Mesenchymal stem cell (in vitro differentiated cells and primary cell): ENCODE measurements around the gene BCR.

Source experiments
- DNase-seq: peaks from one replicate; pipeline ENCODE4 v3.0.0-alpha.2; 2013
- H2AFZ ChIP-seq: one replicate; pipeline ENCODE4 v1.6.1; 2013; ENCODE audit warnings: low read depth, mild to moderate bottlenecking, control low read depth, inconsistent platforms, low read length, moderate library complexity
- H2AK5ac ChIP-seq: 2 replicates; pipeline ENCODE4 v1.6.1; 2013; ENCODE audit warnings: low read length, moderate library complexity, mild to moderate bottlenecking, inconsistent platforms; ENCODE audit not compliant: severe bottlenecking
- H2BK120ac ChIP-seq: one replicate; pipeline ENCODE4 v1.6.1; 2013; ENCODE audit warnings: low read depth, mild to moderate bottlenecking, inconsistent platforms, low read length, moderate library complexity
- H2BK12ac ChIP-seq, 2 experiments: one replicate each; pipeline ENCODE4 v1.6.1; 2013; ENCODE audit warnings: inconsistent platforms in 2 of 2, low read length in 2 of 2, mild to moderate bottlenecking in 2 of 2, moderate library complexity in 2 of 2, control low read depth in 1 of 2
- H2BK15ac ChIP-seq: one replicate; pipeline ENCODE4 v1.6.1; 2013; ENCODE audit warnings: mild to moderate bottlenecking, low read depth, inconsistent platforms; ENCODE audit not compliant: poor library complexity, severe bottlenecking
- H2BK5ac ChIP-seq: 2 replicates; pipeline ENCODE4 v1.6.1; 2013; ENCODE audit warnings: low read depth, mild to moderate bottlenecking, low read length, control low read depth, inconsistent platforms; ENCODE audit not compliant: poor library complexity, severe bottlenecking
- H3K14ac ChIP-seq, 2 experiments: one replicate each; pipeline ENCODE4 v1.6.1; 2013; ENCODE audit warnings: inconsistent platforms in 2 of 2, low read length in 2 of 2, control low read depth in 1 of 2, mild to moderate bottlenecking in 1 of 2, moderate library complexity in 1 of 2
- H3K18ac ChIP-seq, 2 experiments: one replicate each; pipeline ENCODE4 v1.6.1; 2013; ENCODE audit warnings: inconsistent platforms in 2 of 2, low read length in 2 of 2, control low read depth in 1 of 2, low read depth in 1 of 2, mild to moderate bottlenecking in 1 of 2
- H3K23ac ChIP-seq, 2 experiments: one replicate each; pipeline ENCODE4 v1.6.1; 2013; ENCODE audit warnings: inconsistent platforms in 2 of 2, low read length in 2 of 2, mild to moderate bottlenecking in 2 of 2, moderate library complexity in 2 of 2, control low read depth in 1 of 2
- H3K27ac ChIP-seq: 2 replicates; pipeline ENCODE4 v1.5.1; 2013; ENCODE audit warnings: mild to moderate bottlenecking, moderate library complexity, low read length, control low read depth, inconsistent platforms; ENCODE audit not compliant: poor library complexity, severe bottlenecking
- H3K27me3 ChIP-seq, 2 experiments: 2 replicates each; pipeline versions ENCODE4 v1.6.1 to v1.7.0; 2013; ENCODE audit warnings: low read length in 2 of 2, mild to moderate bottlenecking in 2 of 2, moderate library complexity in 2 of 2, control low read depth in 1 of 2, inconsistent platforms in 1 of 2; ENCODE audit not compliant: control insufficient read depth in 1 of 2, insufficient read depth in 1 of 2
- H3K36me3 ChIP-seq, 2 experiments: 2 replicates each; pipeline versions ENCODE4 v1.6.1 to v1.7.0; 2013; ENCODE audit warnings: low read length in 2 of 2, control low read depth in 1 of 2, inconsistent platforms in 1 of 2, low read depth in 1 of 2, mild to moderate bottlenecking in 1 of 2; ENCODE audit not compliant: insufficient read depth in 2 of 2, control insufficient read depth in 1 of 2
- H3K4ac ChIP-seq, 2 experiments: one replicate each; pipeline ENCODE4 v1.6.1; 2013; ENCODE audit warnings: inconsistent platforms in 2 of 2, low read length in 2 of 2, mild to moderate bottlenecking in 2 of 2, moderate library complexity in 2 of 2, control low read depth in 1 of 2, low read depth in 1 of 2
- H3K4me1 ChIP-seq: 2 replicates; pipeline ENCODE4 v1.6.1; 2013; ENCODE audit warnings: low read depth, low read length, control low read depth; ENCODE audit not compliant: control insufficient read depth, insufficient read depth
- H3K4me2 ChIP-seq: 2 replicates; pipeline ENCODE4 v1.6.1; 2013; ENCODE audit warnings: low read length, mild to moderate bottlenecking, inconsistent platforms; ENCODE audit not compliant: poor library complexity, severe bottlenecking
- H3K4me3 ChIP-seq, 2 experiments: 2 replicates each; pipeline versions ENCODE4 v1.5.1 to v1.7.0; 2013; ENCODE audit warnings: low read length in 2 of 2, mild to moderate bottlenecking in 2 of 2, control low read depth in 1 of 2, low read depth in 1 of 2; ENCODE audit not compliant: insufficient read depth in 1 of 2
- H3K79me1 ChIP-seq: replicated peaks from 2 replicates; pipeline ENCODE4 v1.6.1; 2013; ENCODE audit warnings: mild to moderate bottlenecking, control low read depth, low read length, inconsistent platforms; ENCODE audit not compliant: poor library complexity, severe bottlenecking
- H3K9ac ChIP-seq: 2 replicates; pipeline ENCODE4 v1.7.0; 2013; ENCODE audit warnings: mild to moderate bottlenecking, low read length, moderate library complexity
- H3K9me3 ChIP-seq: 2 replicates; pipeline ENCODE4 v1.7.0; 2013; ENCODE audit warnings: mild to moderate bottlenecking, low read length; ENCODE audit not compliant: control insufficient read depth
- H4K8ac ChIP-seq: one replicate; pipeline ENCODE4 v1.6.1; 2013; ENCODE audit warnings: inconsistent platforms, mild to moderate bottlenecking, low read length, moderate library complexity
- H4K91ac ChIP-seq: one replicate; pipeline ENCODE4 v1.6.1; 2013; ENCODE audit warnings: mild to moderate bottlenecking, low read length, inconsistent platforms
- WGBS: methylation state at CpG from one replicate; pipeline ENCODE4 v1.1.7; 2013; ENCODE audit warnings: mixed read lengths; 5-methylcytosine and 5-hydroxymethylcytosine counted together

The BCR gene

GRCh38 chr22:23274891-23275694 is 94.8 kb downstream of the BCR start:
- no peak overlapping the region for H2BK120ac ChIP-seq
- H3K27ac ChIP-seq = no peak overlapping the region
- no peak overlapping the region for H3K4me2 ChIP-seq
- H4K91ac ChIP-seq = no peak overlapping the region
- WGBS = 98% methylated on average over 15 of the region's 15 CpGs
- no peak overlapping the region for H2BK15ac ChIP-seq
- H3K23ac ChIP-seq = no peak overlapping the region
- no peak overlapping the region for H2BK12ac ChIP-seq
- no peak overlapping the region for H3K4ac ChIP-seq
- H3K4me1 ChIP-seq = no peaks in the 10 kb centered on the region
- H4K8ac ChIP-seq = no peak overlapping the region
- H3K14ac ChIP-seq = no peak overlapping the region
- peaks cover 4% of the 10 kb centered on the region for H3K79me1 ChIP-seq
- DNase-seq = no peak
- no peak overlapping the region for H2AK5ac ChIP-seq
- H3K18ac ChIP-seq = no peak overlapping the region
- H2BK5ac ChIP-seq = no peak overlapping the region
- H3K9me3 ChIP-seq = no peaks in the 10 kb centered on the region
- no peak overlapping the region for H2AFZ ChIP-seq
- no peak overlapping the region for H3K9ac ChIP-seq
- peaks cover 81 to 86% of the 10 kb centered on the region in 2 experiments for H3K36me3 ChIP-seq
- H3K27me3 ChIP-seq = no peaks in the 10 kb centered on the region
- no peak overlapping the region for H3K4me3 ChIP-seq

- 97% methylated on average over 14 of the region's 14 CpGs for WGBS
- H3K4me1 ChIP-seq = peaks cover under 1% of the 10 kb centered on the region
Observed at GRCh38 chr22:23275751-23276150, 95.4 kb downstream of the BCR start.

GRCh38 chr22:23276656-23277582 is 96.6 kb downstream of the BCR start:
- no peak overlapping the region for H2BK12ac ChIP-seq
- H4K8ac ChIP-seq = no peak overlapping the region
- WGBS = 92% methylated on average over 16 of the region's 20 CpGs
- H3K23ac ChIP-seq = no peak overlapping the region
- no peak overlapping the region for H4K91ac ChIP-seq
- H2AFZ ChIP-seq = no peak overlapping the region
- H2BK5ac ChIP-seq = no peak overlapping the region
- H3K4me1 ChIP-seq = peaks cover 11% of the 10 kb centered on the region
- H3K27ac ChIP-seq = no peak overlapping the region
- H3K36me3 ChIP-seq = peaks cover 77 to 88% of the 10 kb centered on the region in 2 experiments
- H3K4ac ChIP-seq = no peak overlapping the region
- no peak overlapping the region for H2BK120ac ChIP-seq
- H3K9ac ChIP-seq = no peak overlapping the region
- peaks cover 4% of the 10 kb centered on the region for H3K79me1 ChIP-seq
- H2BK15ac ChIP-seq = no peak overlapping the region
- H2AK5ac ChIP-seq = no peak overlapping the region
- H3K4me2 ChIP-seq = no peak overlapping the region
- DNase-seq = no peak
- H3K14ac ChIP-seq = no peak overlapping the region
- no peaks in the 10 kb centered on the region for H3K27me3 ChIP-seq
- H3K4me3 ChIP-seq = no peak overlapping the region
- no peak overlapping the region for H3K18ac ChIP-seq
- no peaks in the 10 kb centered on the region for H3K9me3 ChIP-seq

More at GRCh38 chr22:23275751-23276150, 95.4 kb downstream of the BCR start:
- Histone ChIP-seq H3K9me3 (no peaks in the 10 kb centered on the region), H3K14ac (no peak overlapping the region), H4K91ac (no peak overlapping the region), H3K27ac (no peak overlapping the region), H3K9ac (no peak overlapping the region), H2AFZ (no peak overlapping the region), H3K23ac (no peak overlapping the region), H4K8ac (no peak overlapping the region), H3K4me3 (no peak overlapping the region), H2BK12ac (no peak overlapping the region), H2BK5ac (no peak overlapping the region), H2BK120ac (no peak overlapping the region), H2BK15ac (no peak overlapping the region), H3K4me2 (no peak overlapping the region), H2AK5ac (no peak overlapping the region), H3K36me3 (peaks cover 82 to 92% of the 10 kb centered on the region in 2 experiments), H3K79me1 (peaks cover 4% of the 10 kb centered on the region), H3K27me3 (no peaks in the 10 kb centered on the region), H3K4ac (no peak overlapping the region), H3K18ac (no peak overlapping the region)
- DNase-seq = no peak
